ENCODE measurements around the gene AUTS2.

The AUTS2 gene

DNA sequence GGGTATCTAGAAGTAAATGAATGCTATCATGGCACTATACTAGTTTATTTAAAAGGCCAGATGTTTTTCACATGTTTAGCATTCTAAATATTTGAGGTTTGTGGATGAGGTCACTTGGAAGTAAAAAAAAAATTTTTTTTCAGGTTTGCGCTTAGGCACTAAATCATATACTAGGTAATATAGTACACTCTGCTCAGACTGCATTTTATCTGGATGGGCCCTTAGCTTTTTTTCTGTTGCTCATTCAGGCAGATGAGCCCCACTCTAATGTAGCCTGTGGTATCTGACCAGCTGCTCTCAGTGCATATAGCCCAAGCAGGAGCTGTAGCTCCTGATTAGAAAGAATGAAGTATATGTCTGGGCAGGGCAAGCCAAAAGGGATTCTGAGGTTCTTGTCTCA is 210.1 kb downstream of the AUTS2 start:
- H3K27me3 ChIP-seq (ENCODE audit: insufficient read depth, low read length), result no peaks in the 10 kb centered on the region
- no peak overlapping the region for H3K4me3 ChIP-seq (ENCODE audit: low read length)
- H3K9ac ChIP-seq (ENCODE audit: low read depth, low read length), result no peak overlapping the region
- H3K9me3 ChIP-seq (ENCODE audit: insufficient read depth, low read depth, low read length), result no peaks in the 10 kb centered on the region
- no peaks in the 10 kb centered on the region for H3K36me3 ChIP-seq (ENCODE audit: insufficient read depth, low read depth, low read length)
- H3K27ac ChIP-seq (ENCODE audit: low read length), result no peak overlapping the region
- H3K4me1 ChIP-seq (ENCODE audit: insufficient read depth, low read length), result 0 out of 2 replicates have a peak, but pooled peaks cover 4% of the 10 kb centered on the region

- Histone ChIP-seq H3K9ac (ENCODE audit: low read depth, low read length) (no peak overlapping the region), H3K27me3 (ENCODE audit: insufficient read depth, low read length) (no peaks in the 10 kb centered on the region), H3K36me3 (ENCODE audit: insufficient read depth, low read depth, low read length) (no peaks in the 10 kb centered on the region), H3K9me3 (ENCODE audit: insufficient read depth, low read depth, low read length) (no peaks in the 10 kb centered on the region), H3K4me3 (ENCODE audit: low read length) (no peak overlapping the region), H3K27ac (ENCODE audit: low read length) (no peak overlapping the region), H3K4me1 (ENCODE audit: insufficient read depth, low read length) (peaks cover 9% of the 10 kb centered on the region; the same call in 1 of the 2 replicates)
These were observed 213.4 kb downstream of the AUTS2 start for GRCh38 chr7:69811476-69812308.

DNA sequence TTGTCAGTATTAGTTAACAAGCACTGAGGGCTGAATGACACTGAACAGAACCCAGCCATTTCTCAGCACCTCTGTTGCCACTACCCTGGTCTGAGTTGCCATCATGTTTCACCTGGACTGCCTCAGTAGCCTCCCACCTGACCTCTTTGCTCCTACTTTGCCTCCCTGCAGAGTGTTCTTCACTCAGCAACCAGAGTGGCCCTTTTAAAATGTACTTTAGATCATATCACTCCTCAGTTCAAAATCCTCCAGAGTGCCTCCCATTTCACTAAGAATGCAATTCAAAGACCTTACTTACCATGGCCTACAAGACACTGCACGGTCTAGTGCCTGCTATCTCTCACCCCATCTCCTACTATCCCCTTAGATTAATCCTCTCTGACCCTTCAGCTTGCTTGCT is 214.5 kb downstream of the AUTS2 start:
- H3K27ac ChIP-seq (ENCODE audit: low read length), result no peak overlapping the region
- H3K9me3 ChIP-seq (ENCODE audit: insufficient read depth, low read depth, low read length), result no peaks in the 10 kb centered on the region
- no peaks in the 10 kb centered on the region for H3K27me3 ChIP-seq (ENCODE audit: insufficient read depth, low read length)
- H3K4me3 ChIP-seq (ENCODE audit: low read length), result no peak overlapping the region
- no peak overlapping the region for H3K9ac ChIP-seq (ENCODE audit: low read depth, low read length)
- no peaks in the 10 kb centered on the region for H3K36me3 ChIP-seq (ENCODE audit: insufficient read depth, low read depth, low read length)
- H3K4me1 ChIP-seq (ENCODE audit: insufficient read depth, low read length), result peaks cover 18% of the 10 kb centered on the region

- no peaks in the 10 kb centered on the region for H3K9me3 ChIP-seq (ENCODE audit: insufficient read depth, low read depth, low read length)
- no peaks in the 10 kb centered on the region for H3K27me3 ChIP-seq (ENCODE audit: insufficient read depth, low read length)
- no peak overlapping the region for H3K4me3 ChIP-seq (ENCODE audit: low read length)
- H3K36me3 ChIP-seq (ENCODE audit: insufficient read depth, low read depth, low read length), result no peaks in the 10 kb centered on the region
- H3K9ac ChIP-seq (ENCODE audit: low read depth, low read length), result no peak overlapping the region
- peaks cover 27% of the 10 kb centered on the region for H3K4me1 ChIP-seq (ENCODE audit: insufficient read depth, low read length)
- no peak overlapping the region for H3K27ac ChIP-seq (ENCODE audit: low read length)
These were observed 215.5 kb downstream of the AUTS2 start for GRCh38 chr7:69813637-69814240.

- Histone ChIP-seq H3K27me3 (ENCODE audit: insufficient read depth, low read length) (no peaks in the 10 kb centered on the region), H3K4me3 (ENCODE audit: low read length) (no peak overlapping the region), H3K36me3 (ENCODE audit: insufficient read depth, low read depth, low read length) (no peaks in the 10 kb centered on the region), H3K4me1 (ENCODE audit: insufficient read depth, low read length) (peaks cover 35% of the 10 kb centered on the region), H3K9ac (ENCODE audit: low read depth, low read length) (no peak overlapping the region), H3K9me3 (ENCODE audit: insufficient read depth, low read depth, low read length) (no peaks in the 10 kb centered on the region), H3K27ac (ENCODE audit: low read length) (no peak overlapping the region)
These were observed 216.2 kb downstream of the AUTS2 start for GRCh38 chr7:69814421-69814962.

GRCh38 chr7:69816501-69816900 is 218.2 kb downstream of the AUTS2 start:
- H3K4me3 ChIP-seq (ENCODE audit: low read length), result no peak overlapping the region
- peaks cover 33% of the 10 kb centered on the region for H3K4me1 ChIP-seq (ENCODE audit: insufficient read depth, low read length)
- no peak overlapping the region for H3K9ac ChIP-seq (ENCODE audit: low read depth, low read length)
- no peaks in the 10 kb centered on the region for H3K27me3 ChIP-seq (ENCODE audit: insufficient read depth, low read length)
- no peaks in the 10 kb centered on the region for H3K36me3 ChIP-seq (ENCODE audit: insufficient read depth, low read depth, low read length)
- no peaks in the 10 kb centered on the region for H3K9me3 ChIP-seq (ENCODE audit: insufficient read depth, low read depth, low read length)
- no peak overlapping the region for H3K27ac ChIP-seq (ENCODE audit: low read length)

- H3K9me3 ChIP-seq (ENCODE audit: insufficient read depth, low read depth, low read length), result no peaks in the 10 kb centered on the region
- H3K9ac ChIP-seq (ENCODE audit: low read depth, low read length), result no peak overlapping the region
- H3K27me3 ChIP-seq (ENCODE audit: insufficient read depth, low read length), result no peaks in the 10 kb centered on the region
- H3K4me1 ChIP-seq (ENCODE audit: insufficient read depth, low read length), result peaks cover 31% of the 10 kb centered on the region
- H3K4me3 ChIP-seq (ENCODE audit: low read length), result no peak overlapping the region
- no peak overlapping the region for H3K27ac ChIP-seq (ENCODE audit: low read length)
- no peaks in the 10 kb centered on the region for H3K36me3 ChIP-seq (ENCODE audit: insufficient read depth, low read depth, low read length)
These were observed 218.8 kb downstream of the AUTS2 start for GRCh38 chr7:69817121-69817520.

GRCh38 chr7:69817841-69818635 is 219.8 kb downstream of the AUTS2 start:
- Histone ChIP-seq H3K27me3 (ENCODE audit: insufficient read depth, low read length) (no peaks in the 10 kb centered on the region), H3K9ac (ENCODE audit: low read depth, low read length) (no peak overlapping the region), H3K9me3 (ENCODE audit: insufficient read depth, low read depth, low read length) (no peaks in the 10 kb centered on the region), H3K36me3 (ENCODE audit: insufficient read depth, low read depth, low read length) (no peaks in the 10 kb centered on the region), H3K27ac (ENCODE audit: low read length) (no peak overlapping the region), H3K4me1 (ENCODE audit: insufficient read depth, low read length) (peaks cover 31% of the 10 kb centered on the region), H3K4me3 (ENCODE audit: low read length) (no peak overlapping the region)

DNA sequence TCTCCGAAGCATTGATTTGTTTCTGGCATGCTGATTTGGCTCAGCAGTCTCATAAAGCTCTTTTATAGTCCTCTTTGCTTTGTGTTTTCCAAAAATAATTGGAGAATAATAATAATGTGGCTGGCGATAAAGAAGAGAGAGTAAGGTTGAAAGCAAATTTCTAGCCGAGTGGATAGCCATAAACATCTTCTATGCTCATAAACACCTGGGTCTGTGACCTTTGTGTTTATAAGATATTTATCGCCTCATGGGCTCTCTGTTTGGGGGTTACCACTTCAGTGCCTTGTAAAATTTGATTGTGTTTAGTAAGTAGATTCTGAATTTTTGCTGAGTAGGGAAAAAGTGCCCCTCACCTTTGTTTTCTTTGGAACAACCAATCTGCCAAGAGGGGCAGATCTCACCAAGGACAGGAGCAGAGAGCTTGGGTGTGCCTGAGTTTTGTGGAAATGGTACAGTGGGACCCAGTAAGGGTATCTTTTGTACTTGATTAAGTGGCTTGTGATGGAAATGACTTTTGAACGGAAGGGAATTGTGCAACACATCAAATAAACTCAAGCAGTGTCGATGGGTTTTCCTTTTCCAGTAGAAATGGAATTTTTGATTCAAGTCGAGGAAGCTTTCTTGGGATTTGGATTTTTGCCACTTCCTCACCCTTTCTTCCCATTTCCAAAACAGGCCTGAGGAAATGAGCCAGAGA is 220.5 kb downstream of the AUTS2 start:
- Histone ChIP-seq H3K36me3 (ENCODE audit: insufficient read depth, low read depth, low read length) (no peaks in the 10 kb centered on the region), H3K9ac (ENCODE audit: low read depth, low read length) (no peak overlapping the region), H3K27ac (ENCODE audit: low read length) (no peak overlapping the region), H3K27me3 (ENCODE audit: insufficient read depth, low read length) (no peaks in the 10 kb centered on the region), H3K4me3 (ENCODE audit: low read length) (no peak overlapping the region), H3K9me3 (ENCODE audit: insufficient read depth, low read depth, low read length) (no peaks in the 10 kb centered on the region), H3K4me1 (ENCODE audit: insufficient read depth, low read length) (peaks cover 31% of the 10 kb centered on the region)

DNA sequence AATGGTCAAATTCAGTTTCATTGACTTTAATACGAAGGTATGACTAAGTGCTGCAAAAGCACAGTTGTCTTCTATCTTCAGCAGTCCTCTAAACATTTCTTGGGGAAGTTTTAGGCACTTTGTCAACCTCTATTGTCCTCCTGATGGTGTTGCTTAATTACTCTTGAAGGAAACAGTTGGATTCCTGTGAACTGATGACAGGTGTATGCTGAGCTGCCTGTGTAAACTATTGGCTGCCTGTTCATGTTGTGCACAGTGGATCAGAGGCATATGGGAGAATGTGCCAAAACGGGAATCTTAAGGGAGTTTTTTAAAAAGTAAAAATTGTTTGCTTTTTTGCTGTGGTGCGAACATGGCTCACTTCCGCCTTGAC is 221.0 kb downstream of the AUTS2 start:
- Histone ChIP-seq H3K4me1 (ENCODE audit: insufficient read depth, low read length) (peaks cover 30% of the 10 kb centered on the region), H3K27me3 (ENCODE audit: insufficient read depth, low read length) (no peaks in the 10 kb centered on the region), H3K9me3 (ENCODE audit: insufficient read depth, low read depth, low read length) (no peaks in the 10 kb centered on the region), H3K36me3 (ENCODE audit: insufficient read depth, low read depth, low read length) (no peaks in the 10 kb centered on the region), H3K9ac (ENCODE audit: low read depth, low read length) (no peak overlapping the region), H3K27ac (ENCODE audit: low read length) (no peak overlapping the region), H3K4me3 (ENCODE audit: low read length) (no peak overlapping the region)

- no peaks in the 10 kb centered on the region for H3K27me3 ChIP-seq (ENCODE audit: insufficient read depth, low read length)
- peaks cover 38% of the 10 kb centered on the region for H3K4me1 ChIP-seq (ENCODE audit: insufficient read depth, low read length)
- H3K4me3 ChIP-seq (ENCODE audit: low read length), result no peak overlapping the region
- H3K36me3 ChIP-seq (ENCODE audit: insufficient read depth, low read depth, low read length), result no peaks in the 10 kb centered on the region
- no peak overlapping the region for H3K27ac ChIP-seq (ENCODE audit: low read length)
- H3K9me3 ChIP-seq (ENCODE audit: insufficient read depth, low read depth, low read length), result no peaks in the 10 kb centered on the region
- no peak overlapping the region for H3K9ac ChIP-seq (ENCODE audit: low read depth, low read length)
These were observed 222.4 kb downstream of the AUTS2 start for GRCh38 chr7:69820479-69821192.

Measured in iPS-20b (cell line).